Naive thymus-derived CD4-positive, alpha-beta T cell (primary cell): ENCODE results near the gene HHIPL1. TPM values are rescaled to one million over a fixed set of nuclear protein-coding genes. Genes with fewer than 3 reads are reported as not detected.

Experiments used
- ATAC-seq: fragments of 150-1000 bp; cut with Tn5 transposase; 2 replicates; pipeline ENCODE4 v1.10.0; 2021; ENCODE audit warnings: mild to moderate bottlenecking, moderate library complexity
- CTCF ChIA-PET: fragments of 350-600 bp; sonication (Branson Sonifier 250); formaldehyde crosslinking; loops from one replicate; lab custom pipeline; 2021; ENCODE audit warnings: antibody characterized with exemption; lab: Charles Lee
- POLR2A ChIA-PET: fragments of 350-600 bp; sonication (Branson Sonifier 250); formaldehyde crosslinking; loops from one replicate; lab custom pipeline; 2021; ENCODE audit warnings: antibody characterized with exemption, inconsistent platforms; lab: Charles Lee
- DNase-seq, 9 donors: peaks; one replicate each; pipeline versions ENCODE4 v3.0.0 to v3.0.0-alpha.2; 2020 to 2022; ENCODE audit warnings: mixed read lengths in 1 of 9
- H3K27ac ChIP-seq: one replicate; pipeline ENCODE4 v1.7.0; 2013; ENCODE audit warnings: mild to moderate bottlenecking, low read depth, low read length, moderate library complexity
- H3K27me3 ChIP-seq, 2 donors: one replicate each; pipeline ENCODE4 v1.7.0; 2013; ENCODE audit warnings: low read length in 2 of 2, mild to moderate bottlenecking in 2 of 2, moderate library complexity in 2 of 2; ENCODE audit not compliant: control insufficient read depth in 2 of 2, insufficient read depth in 2 of 2
- H3K36me3 ChIP-seq, 3 experiments: 1 replicate in 2 of 3; 2 replicates in 1 of 3; pipeline ENCODE4 v1.7.0; 2013; ENCODE audit warnings: low read length in 3 of 3, mild to moderate bottlenecking in 3 of 3, moderate library complexity in 1 of 3; ENCODE audit not compliant: insufficient read depth in 3 of 3, control insufficient read depth in 2 of 3
- H3K4me1 ChIP-seq, 2 donors: one replicate each; pipeline ENCODE4 v1.7.0; 2013; ENCODE audit warnings: low read length in 2 of 2, mild to moderate bottlenecking in 2 of 2, moderate library complexity in 1 of 2; ENCODE audit not compliant: control insufficient read depth in 2 of 2, insufficient read depth in 2 of 2
- H3K4me3 ChIP-seq: 2 replicates; pipeline ENCODE4 v1.7.0; 2013; ENCODE audit warnings: mild to moderate bottlenecking, low read length
- H3K9me3 ChIP-seq, 3 experiments: 1 replicate in 2 of 3; 2 replicates in 1 of 3; pipeline ENCODE4 v1.7.0; 2013; ENCODE audit warnings: low read length in 3 of 3; ENCODE audit not compliant: control insufficient read depth in 2 of 3
- H3K27ac Mint-ChIP-seq, 9 donors: one replicate each; pipeline ENCODE4 v1.8.0; 2020 to 2022; ENCODE audit warnings: mixed read lengths in 9 of 9, mild to moderate bottlenecking in 8 of 9, moderate library complexity in 5 of 9, inconsistent platforms in 2 of 9
- H3K27me3 Mint-ChIP-seq, 5 donors: one replicate each; pipeline ENCODE4 v1.8.0; 2021 to 2022; ENCODE audit warnings: mixed read lengths in 5 of 5, mild to moderate bottlenecking in 1 of 5
- H3K36me3 Mint-ChIP-seq, 5 donors: one replicate each; pipeline ENCODE4 v1.8.0; 2020 to 2022; ENCODE audit warnings: mixed read lengths in 5 of 5, mild to moderate bottlenecking in 3 of 5, inconsistent platforms in 1 of 5
- H3K4me1 Mint-ChIP-seq, 7 donors: one replicate each; pipeline ENCODE4 v1.8.0; 2020 to 2022; ENCODE audit warnings: mixed read lengths in 7 of 7, mild to moderate bottlenecking in 3 of 7, inconsistent platforms in 1 of 7
- H3K4me3 Mint-ChIP-seq, 10 donors: one replicate each; pipeline ENCODE4 v1.8.0; 2020 to 2022; ENCODE audit warnings: mild to moderate bottlenecking in 10 of 10, mixed read lengths in 10 of 10, moderate library complexity in 6 of 10, inconsistent platforms in 2 of 10
- H3K9me3 Mint-ChIP-seq, 11 donors: one replicate each; pipeline ENCODE4 v1.8.0; 2020 to 2022; ENCODE audit warnings: mixed read lengths in 11 of 11, mild to moderate bottlenecking in 4 of 11, inconsistent platforms in 1 of 11, moderate library complexity in 1 of 11
- intact Hi-C, 2 donors: fragments of 100-400 bp; cut with micrococcal nuclease; formaldehyde crosslinking; loops; one replicate each; pipeline ENCODE4 v1.15.1; 2023
- polyA plus RNA-seq, 2 donors: library from polyadenylated mRNA; unstranded; fragments of 300-500 nt; fragmentation: Illumina TruSeq; gene quantifications; one replicate each; pipeline ENCODE4 v1.2.3, GENCODE V29; 2021
- total RNA-seq, 6 experiments: library from RNA in 5 of 6; stranded (reverse) in 5 of 6; gene quantifications; 1 replicate in 5 of 6; 2 replicates in 1 of 6; pipeline ENCODE4 v1.2.3 and lab custom pipeline; 2021 to 2026

HHIPL1 gene
- total and polyA plus RNA-seq, 7 experiments from 2014 or later: 0.40 to 0.41 TPM; not detected in 5

DNA sequence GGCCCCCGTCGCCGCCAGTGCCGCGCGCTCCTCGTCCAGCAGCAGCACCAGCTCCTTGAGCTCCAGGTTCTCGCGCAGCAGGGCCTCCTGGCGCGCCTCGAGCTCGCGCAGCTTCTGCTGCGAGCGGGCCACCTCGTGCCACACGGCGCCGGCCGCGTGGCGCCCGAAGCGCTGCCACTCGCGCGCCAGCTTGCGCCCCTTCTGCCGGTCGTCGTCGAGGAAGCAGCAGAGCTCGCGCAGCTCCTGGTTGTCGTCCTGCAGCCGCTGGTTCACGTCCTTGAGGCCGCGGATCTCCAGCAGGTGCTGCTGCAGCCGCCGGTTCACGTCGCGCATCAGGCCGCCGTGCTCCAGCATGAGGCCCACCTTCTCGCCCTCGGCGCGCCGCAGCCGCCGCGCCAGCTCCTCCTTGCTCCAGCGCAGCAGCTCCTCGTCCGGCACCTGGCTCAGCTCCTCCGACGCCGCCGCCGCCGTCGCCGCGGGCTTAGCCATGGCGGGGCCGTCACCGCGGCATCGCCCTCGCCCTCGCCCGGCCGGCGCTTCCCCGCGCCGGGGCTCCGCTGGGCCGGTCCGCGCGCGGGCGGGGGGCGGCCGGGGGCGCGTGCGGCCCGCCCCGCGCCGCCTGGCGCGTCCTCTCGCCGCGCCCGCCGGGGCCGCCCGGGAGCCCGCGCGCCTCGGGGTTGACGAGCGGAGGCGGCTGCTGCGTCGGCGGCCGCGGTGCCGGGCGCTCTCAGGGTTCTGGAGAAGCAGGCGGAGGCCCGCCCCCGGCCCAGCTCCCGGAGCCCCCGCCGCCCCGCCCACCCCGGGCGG is 41.3 kb upstream of the HHIPL1 start, which contains the start of gene CCDC85C:
Gene CCDC85C (minus strand): TSS at position 737 of the 807 bp plus-strand sequence. CDS start 248 bp downstream, at position 489.
- Mint-ChIP-seq H3K9me3 (no peaks in the 10 kb centered on the region), H3K27me3 (peaks cover 0 to 13% (median 0%) of the 10 kb centered on the region in 5 donors), H3K27ac (peak within 1 kb of the TSS; percentile 74 to 97 (median 88)), H3K4me3 (peak within 1 kb of the TSS; percentile 83 to 97 (median 91)), H3K36me3 (no peaks in the 10 kb centered on the region), H3K4me1 (peaks cover 7 to 40% (median 38%) of the 10 kb centered on the region in 7 donors)
- no peaks in the 10 kb centered on the region for H3K27me3 ChIP-seq
- peak within 1 kb of the TSS; percentile 95 for H3K4me3 ChIP-seq
- H3K4me1 ChIP-seq: peaks cover 16 to 19% of the 10 kb centered on the region in 2 donors
- H3K36me3 ChIP-seq: peaks cover 0 to 7% (median 0%) of the 10 kb centered on the region in 3 experiments
- CTCF ChIA-PET: interaction anchor here (1.0 kb wide), 1 partner anchor 123 kb away, joined by 4 read pairs; the partner anchor contains the start of gene SETD3
- peak within 1 kb of the TSS; percentile 80 for H3K27ac ChIP-seq
- intact Hi-C loops: loop anchor here (1.0 to 10.0 kb wide), 10 partner anchors 25 to 941 kb away; partner anchors contain the start of genes CCNK (in 2 of the 2), CYP46A1 (in 1 of the 2), EML1 (in 1 of the 2) and EVL (in 1 of the 2)
- H3K9me3 ChIP-seq: no peaks in the 10 kb centered on the region
- ATAC-seq (peak; percentile 1), DNase-seq (peak in 8 of 9 donors; percentile 40 to 69 (median 62))
- POLR2A ChIA-PET: interaction anchor here (1.3 to 5.4 kb wide), 3 partner anchors 9 to 123 kb away, joined by 6 to 38 read pairs (median 11); partner anchors contain the start of genes CCNK and SETD3

DNA sequence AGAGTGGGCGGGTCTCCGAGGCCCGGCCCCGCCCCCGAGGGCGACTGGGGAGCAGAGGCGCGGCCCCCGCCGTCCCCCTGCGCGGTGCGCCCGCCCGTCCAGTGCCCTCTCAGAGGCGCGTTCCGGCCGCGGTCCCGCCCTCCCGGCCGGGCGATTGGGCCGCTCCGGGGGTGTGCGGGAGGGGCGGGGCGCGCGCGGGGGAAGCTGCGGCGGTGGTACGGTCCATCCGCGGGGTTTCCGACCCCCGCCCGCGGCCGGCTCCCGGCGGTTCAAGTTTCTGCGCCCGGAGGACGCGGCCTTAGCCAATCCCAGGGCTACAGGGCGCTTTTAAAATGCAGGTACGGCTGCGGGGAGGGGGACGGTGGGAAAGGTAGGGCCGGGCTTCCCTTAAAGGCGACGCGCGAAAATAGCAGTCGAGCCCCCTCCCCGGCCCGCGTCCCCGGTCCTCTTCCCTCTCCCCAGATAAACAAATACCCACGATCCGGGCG is 40.6 kb upstream of the HHIPL1 start:
- Mint-ChIP-seq H3K27ac (peak overlapping the region; percentile 62 to 97 (median 86)), H3K4me1 (peaks cover 7 to 40% (median 38%) of the 10 kb centered on the region in 7 donors), H3K36me3 (no peaks in the 10 kb centered on the region), H3K9me3 (no peaks in the 10 kb centered on the region), H3K27me3 (peaks cover 0 to 13% (median 0%) of the 10 kb centered on the region in 5 donors), H3K4me3 (peak overlapping the region; percentile 83 to 97 (median 91))
- DNase-seq (peak; percentile 93 to 99 (median 97)), ATAC-seq (peak; percentile 95)
- POLR2A ChIA-PET: interaction anchor here (1.1 to 5.4 kb wide), 4 partner anchors 9 to 460 kb away, joined by 3 to 38 read pairs (median 14); partner anchors contain the start of genes CCNK, EVL and SETD3
- peak overlapping the region; percentile 80 for H3K27ac ChIP-seq
- peaks cover 0 to 7% (median 0%) of the 10 kb centered on the region in 3 experiments for H3K36me3 ChIP-seq
- peaks cover 16 to 19% of the 10 kb centered on the region in 2 donors for H3K4me1 ChIP-seq
- no peaks in the 10 kb centered on the region for H3K27me3 ChIP-seq
- no peaks in the 10 kb centered on the region for H3K9me3 ChIP-seq
- H3K4me3 ChIP-seq: peak overlapping the region; percentile 95
- CTCF ChIA-PET: no interaction called here
- intact Hi-C loops: loop anchor here (1.0 to 10.0 kb wide), 10 partner anchors 24 to 940 kb away; partner anchors contain the start of genes CCNK (in 2 of the 2), CYP46A1 (in 1 of the 2), EML1 (in 1 of the 2) and EVL (in 1 of the 2)

DNA sequence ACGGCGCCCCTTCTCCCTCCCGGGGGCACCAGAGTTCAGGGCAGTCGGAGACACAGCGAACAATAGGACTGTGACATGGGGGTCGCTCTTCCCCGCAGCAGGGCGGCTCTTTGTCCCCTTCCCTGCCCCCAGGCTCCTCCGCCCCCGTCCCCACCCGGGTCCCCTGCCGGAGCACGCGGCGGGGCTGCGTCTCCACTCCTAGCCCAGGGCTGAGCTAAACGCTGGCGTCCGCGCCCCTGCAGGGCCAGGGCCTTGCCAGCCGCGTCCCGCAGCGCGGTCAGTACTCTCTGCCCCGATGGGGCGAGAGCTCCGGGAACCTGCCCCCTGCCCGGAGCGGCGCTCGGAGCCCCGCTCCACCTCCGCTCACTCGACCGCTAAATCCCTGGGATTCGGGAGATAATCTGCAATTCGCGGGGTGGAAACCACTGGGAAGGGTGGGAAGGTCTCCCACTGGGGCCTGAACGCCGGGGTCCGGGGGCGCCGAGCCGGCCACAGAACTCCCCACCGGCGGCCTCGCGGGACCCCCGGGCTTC is 40.1 kb upstream of the HHIPL1 start:
- H3K9me3 Mint-ChIP-seq: no peaks in the 10 kb centered on the region
- ATAC-seq (peak; percentile 13), DNase-seq (peak in 2 of 9 donors; percentile 45 to 56)
- Histone ChIP-seq H3K27ac (peak overlapping the region; percentile 80), H3K9me3 (no peaks in the 10 kb centered on the region), H3K27me3 (no peaks in the 10 kb centered on the region), H3K4me3 (peak overlapping the region; percentile 95), H3K36me3 (peaks cover 0 to 7% (median 0%) of the 10 kb centered on the region in 3 experiments), H3K4me1 (peaks cover 16 to 19% of the 10 kb centered on the region in 2 donors)
- peaks cover 0 to 13% (median 0%) of the 10 kb centered on the region in 5 donors for H3K27me3 Mint-ChIP-seq
- intact Hi-C loops: loop anchor here (1.0 to 10.0 kb wide), 11 partner anchors 24 to 940 kb away; partner anchors contain the start of genes CCNK (in 2 of the 2), CYP46A1 (in 2 of the 2), EML1 (in 1 of the 2) and EVL (in 1 of the 2)
- no peaks in the 10 kb centered on the region for H3K36me3 Mint-ChIP-seq
- ChIA-PET POLR2A (interaction anchor here (1.1 to 5.4 kb wide), 5 partner anchors 10 to 460 kb away, joined by 3 to 38 read pairs (median 11); partner anchors contain the start of genes CCNK, EVL and SETD3), CTCF (interaction anchor here (1.4 kb wide), 1 partner anchor 80 kb away, joined by 7 read pairs; no protein-coding TSS in a partner anchor)
- H3K4me1 Mint-ChIP-seq: peaks cover 7 to 43% (median 38%) of the 10 kb centered on the region in 7 donors
- H3K4me3 Mint-ChIP-seq: peak overlapping the region; percentile 83 to 97 (median 94)
- peak overlapping the region; percentile 85 to 97 (median 93) for H3K27ac Mint-ChIP-seq

DNA sequence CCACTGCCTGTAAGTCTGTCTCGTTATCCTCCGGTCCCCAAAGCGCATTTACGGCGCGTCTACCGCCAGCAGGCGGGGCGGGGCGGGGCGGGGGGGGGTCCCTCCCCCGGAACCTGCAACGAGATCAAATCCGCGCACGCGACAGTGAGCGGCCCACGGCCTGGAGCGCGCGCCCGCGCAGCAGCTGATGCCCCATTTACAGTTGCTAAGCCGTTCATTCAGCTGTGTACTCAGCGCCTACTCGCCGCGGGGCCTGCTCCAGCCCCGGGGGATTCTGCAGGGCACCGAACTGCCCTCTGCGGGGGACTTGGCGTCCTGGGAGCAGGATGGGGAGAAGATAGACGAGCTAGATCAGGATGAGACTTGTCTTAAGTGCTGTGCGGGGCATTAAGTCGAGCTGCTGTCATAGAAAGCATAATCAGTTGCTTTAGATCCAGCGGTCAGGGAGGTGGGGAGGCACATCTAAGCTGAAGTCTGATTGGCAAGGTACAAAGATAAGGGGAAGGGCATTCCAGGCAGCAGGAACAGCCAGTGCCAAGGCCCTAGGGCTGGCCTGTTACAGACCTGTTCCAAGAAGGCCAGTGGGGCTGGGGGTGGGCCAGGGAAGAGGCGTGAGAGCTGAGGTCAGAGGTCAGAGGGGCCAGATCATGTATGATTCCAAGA is 39.5 kb upstream of the HHIPL1 start:
- peaks cover 7 to 39% (median 34%) of the 10 kb centered on the region in 7 donors for H3K4me1 Mint-ChIP-seq
- ATAC-seq: peak; percentile 48
- Histone ChIP-seq H3K27me3 (no peaks in the 10 kb centered on the region), H3K36me3 (peaks cover 0 to 7% (median 0%) of the 10 kb centered on the region in 3 experiments), H3K4me3 (peak overlapping the region; percentile 95), H3K9me3 (no peaks in the 10 kb centered on the region), H3K27ac (peak overlapping the region; percentile 80), H3K4me1 (peaks cover 16 to 19% of the 10 kb centered on the region in 2 donors)
- CTCF ChIA-PET: interaction anchor here (0.6 to 1.4 kb wide), 3 partner anchors 23 to 81 kb away, joined by 4 to 7 read pairs (median 5); partner anchors contain the start of gene CYP46A1
- H3K36me3 Mint-ChIP-seq: no peaks in the 10 kb centered on the region
- intact Hi-C loops: loop anchor here (1.0 to 10.0 kb wide), 7 partner anchors 23 to 939 kb away; partner anchors contain the start of genes CYP46A1 (in 1 of the 2), EVL (in 1 of the 2) and WDR25 (in 1 of the 2)
- H3K27me3 Mint-ChIP-seq: peaks cover 0 to 13% (median 0%) of the 10 kb centered on the region in 5 donors
- peak; percentile 51 to 84 (median 78) for DNase-seq
- peak overlapping the region; percentile 85 to 97 (median 93) for H3K27ac Mint-ChIP-seq
- H3K4me3 Mint-ChIP-seq: peak overlapping the region; percentile 83 to 97 (median 94)
- H3K9me3 Mint-ChIP-seq: no peaks in the 10 kb centered on the region
- POLR2A ChIA-PET: interaction anchor here (1.1 to 5.4 kb wide), 5 partner anchors 10 to 459 kb away, joined by 3 to 38 read pairs (median 3); partner anchors contain the start of genes CCNK, EVL and SETD3

DNA sequence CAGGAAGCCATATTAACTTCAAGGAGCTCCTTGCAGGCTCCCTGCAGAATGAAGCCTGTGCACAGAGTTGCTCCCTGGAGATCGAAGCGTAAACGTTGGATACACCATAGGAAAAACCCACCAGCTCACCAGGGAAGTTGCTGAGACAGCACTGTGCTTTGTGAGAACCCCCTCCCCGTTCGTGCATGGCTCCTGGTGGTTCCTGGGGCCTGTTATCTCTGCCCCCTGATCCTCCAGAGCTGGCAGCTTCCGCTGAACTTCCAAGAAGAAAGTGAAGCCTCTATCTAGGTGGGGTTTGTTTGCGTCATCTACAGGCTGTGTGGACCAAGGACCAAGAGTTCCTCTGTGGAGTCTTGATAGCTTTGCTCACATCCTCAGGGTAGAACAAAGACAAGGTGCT is 38.6 kb upstream of the HHIPL1 start:
- intact Hi-C loops: loop anchor here in 1 of 2 donors (10.0 kb wide), 3 partner anchors 458 to 938 kb away; partner anchors contain the start of gene EVL
- H3K27ac Mint-ChIP-seq: peak overlapping the region in 1 of 9 donors; percentile 43
- H3K9me3 Mint-ChIP-seq: no peaks in the 10 kb centered on the region
- ATAC-seq (no peak), DNase-seq (no peak)
- H3K4me3 ChIP-seq: no peak overlapping the region
- H3K4me3 Mint-ChIP-seq: peak overlapping the region in 5 of 10 donors; percentile 16 to 47 (median 19)
- peaks cover 0 to 7% (median 0%) of the 10 kb centered on the region in 3 experiments for H3K36me3 ChIP-seq
- no peaks in the 10 kb centered on the region for H3K27me3 ChIP-seq
- peaks cover 7 to 31% (median 25%) of the 10 kb centered on the region in 7 donors for H3K4me1 Mint-ChIP-seq
- no peaks in the 10 kb centered on the region for H3K9me3 ChIP-seq
- no peaks in the 10 kb centered on the region for H3K36me3 Mint-ChIP-seq
- peaks cover 16 to 19% of the 10 kb centered on the region in 2 donors for H3K4me1 ChIP-seq
- H3K27ac ChIP-seq: no peak overlapping the region
- POLR2A ChIA-PET: interaction anchor here (1.4 to 5.4 kb wide), 3 partner anchors 16 to 126 kb away, joined by 3 to 38 read pairs (median 17); partner anchors contain the start of genes CCNK and SETD3
- peaks cover 0 to 13% (median 0%) of the 10 kb centered on the region in 5 donors for H3K27me3 Mint-ChIP-seq
- CTCF ChIA-PET: interaction anchor here (0.6 to 1.4 kb wide), 3 partner anchors 20 to 82 kb away, joined by 3 to 7 read pairs (median 5); partner anchors contain the start of gene CYP46A1
